H7 (cell line): Measurements from ENCODE around the gene STIMATE. TPM values are rescaled to one million over a fixed set of nuclear protein-coding genes. Genes with fewer than 3 reads are reported as not detected.

ENCODE experiments used
- DNase-seq: peaks from one replicate; pipeline ENCODE4 v3.0.0; 2012
- H3K27me3 ChIP-seq: 2 replicates; pipeline ENCODE4 v1.6.0; 2011; ENCODE audit warnings: mild to moderate bottlenecking, low read length; ENCODE audit not compliant: control insufficient read depth, insufficient read depth
- H3K36me3 ChIP-seq: replicated peaks from 2 replicates; pipeline ENCODE4 v1.5.1; 2011; ENCODE audit warnings: low read length; ENCODE audit not compliant: control insufficient read depth, insufficient read depth
- H3K4me3 ChIP-seq: 2 replicates; pipeline ENCODE4 v1.5.1; 2011; ENCODE audit warnings: low read depth, mild to moderate bottlenecking, control low read depth, low read length, moderate library complexity; ENCODE audit not compliant: insufficient read depth
- total RNA-seq: library from RNA; depleted of rRNA; stranded (reverse); fragments of >200 nt; shearing (Covaris generic); gene quantifications from 2 replicates; pipeline ENCODE4 v1.2.3, GENCODE V29; 2014; rRNA removed

Gene STIMATE
- 10.9 and 19.3 TPM in 2 replicates for total RNA-seq

DNA sequence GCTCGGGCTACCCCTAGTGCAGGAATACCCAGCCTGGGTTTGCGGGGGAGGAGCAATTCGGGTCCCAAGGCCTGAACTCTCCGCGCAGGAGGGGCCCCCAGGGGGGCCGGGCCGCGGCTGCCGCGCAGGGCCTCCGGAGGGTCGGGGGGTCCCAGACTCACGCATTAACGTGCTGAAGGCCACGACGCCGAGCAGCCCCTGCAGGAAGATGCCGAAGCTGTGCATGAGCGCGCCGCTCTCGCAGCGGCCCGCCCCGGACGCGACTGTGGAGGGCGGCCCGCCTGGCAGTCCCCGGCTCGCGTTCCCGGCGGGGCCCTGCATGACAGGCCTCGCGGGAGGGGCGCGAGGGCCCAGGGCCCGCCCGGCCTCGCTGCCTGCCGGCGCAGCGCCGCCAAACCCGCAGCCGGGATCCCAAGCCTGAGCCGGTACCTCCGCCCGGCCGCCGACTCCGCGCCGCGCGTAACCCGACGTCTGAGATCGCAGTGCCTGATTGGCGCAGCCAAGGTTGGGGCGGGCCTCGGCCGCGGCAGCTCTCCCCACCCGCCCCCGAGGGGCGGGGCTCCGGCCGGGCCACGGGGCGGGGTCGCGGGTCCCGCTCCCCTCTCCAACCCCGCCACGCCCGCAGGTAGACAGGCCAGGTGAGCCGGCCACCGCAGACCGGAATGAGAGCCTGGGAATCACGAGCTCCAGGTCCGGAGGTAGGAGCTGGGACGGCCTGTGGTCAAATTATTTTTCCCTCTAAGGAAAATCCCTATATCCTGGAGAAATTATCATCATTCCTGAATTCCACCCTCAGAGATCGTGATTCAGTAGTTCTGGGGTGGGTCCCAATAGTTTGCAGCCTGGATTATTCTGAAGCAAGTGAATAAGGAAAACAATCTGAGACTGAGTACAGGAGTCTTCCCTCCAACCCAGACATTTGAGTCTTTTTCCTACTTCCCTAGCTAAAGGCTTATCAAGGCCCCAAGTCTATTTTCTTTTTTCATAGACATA, at the start of gene STIMATE:
Gene STIMATE (minus strand): TSS at position 419 of the 993 bp plus-strand sequence. CDS start 98 bp downstream, at position 321.
- Histone ChIP-seq H3K27me3 (no peaks in the 10 kb centered on the region), H3K4me3 (peak within 1 kb of the TSS; percentile 86), H3K36me3 (peaks cover 2% of the 10 kb centered on the region)
- peak; percentile 99 for DNase-seq

- DNase-seq: no peak
- Histone ChIP-seq H3K36me3 (no peaks in the 10 kb centered on the region), H3K4me3 (no peak overlapping the region), H3K27me3 (no peaks in the 10 kb centered on the region)
These were observed 42.3 kb upstream of the STIMATE start for GRCh38 chr3:52939600-52939999.

DNA sequence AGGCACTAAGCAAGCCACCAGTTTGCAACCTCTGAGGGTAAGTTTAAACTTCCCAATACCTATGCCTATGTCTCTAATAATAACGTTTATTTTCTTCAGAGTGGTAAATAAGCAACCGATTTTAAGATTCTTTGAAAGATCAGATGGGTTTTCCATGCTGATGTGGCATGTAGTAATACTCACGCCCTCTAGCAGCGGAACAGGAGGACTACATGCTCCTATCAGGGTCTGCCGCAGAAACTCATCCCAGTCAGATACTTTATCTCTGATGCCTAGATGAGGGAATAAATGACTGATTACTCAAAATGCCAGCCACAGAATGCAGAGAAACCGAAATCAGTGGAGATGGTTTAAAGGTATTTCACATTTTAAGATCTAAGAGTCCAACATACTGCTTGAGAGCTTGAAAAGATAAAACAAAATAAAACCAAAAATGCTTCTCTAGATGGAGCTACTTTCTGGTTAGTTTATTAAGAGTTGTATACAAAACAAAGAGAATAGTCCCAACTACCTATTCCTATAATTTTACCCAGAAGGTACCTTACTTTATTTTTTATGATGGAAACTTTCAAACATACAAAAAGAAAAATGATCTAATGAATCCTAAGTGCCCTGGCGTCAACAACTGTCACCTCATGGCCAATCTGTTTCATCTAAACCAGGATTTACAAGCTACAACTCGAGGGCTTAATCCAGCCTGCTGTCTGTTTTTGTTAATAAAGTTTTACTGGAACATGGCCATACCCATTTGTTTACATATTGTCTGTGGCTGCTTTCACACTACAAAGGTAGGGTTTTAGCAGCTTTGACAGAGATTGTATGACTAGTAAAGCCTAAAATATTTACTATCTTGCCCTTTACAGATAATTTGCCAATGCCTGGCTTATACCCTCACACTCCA, 37.5 kb upstream of the STIMATE start:
- peak; percentile 74 for DNase-seq
- Histone ChIP-seq H3K27me3 (no peaks in the 10 kb centered on the region), H3K36me3 (no peaks in the 10 kb centered on the region), H3K4me3 (no peak overlapping the region)

- Histone ChIP-seq H3K27me3 (no peaks in the 10 kb centered on the region), H3K36me3 (no peaks in the 10 kb centered on the region), H3K4me3 (no peak overlapping the region)
- DNase-seq: no peak
These were observed 34.5 kb upstream of the STIMATE start for GRCh38 chr3:52931889-52932288.

DNA sequence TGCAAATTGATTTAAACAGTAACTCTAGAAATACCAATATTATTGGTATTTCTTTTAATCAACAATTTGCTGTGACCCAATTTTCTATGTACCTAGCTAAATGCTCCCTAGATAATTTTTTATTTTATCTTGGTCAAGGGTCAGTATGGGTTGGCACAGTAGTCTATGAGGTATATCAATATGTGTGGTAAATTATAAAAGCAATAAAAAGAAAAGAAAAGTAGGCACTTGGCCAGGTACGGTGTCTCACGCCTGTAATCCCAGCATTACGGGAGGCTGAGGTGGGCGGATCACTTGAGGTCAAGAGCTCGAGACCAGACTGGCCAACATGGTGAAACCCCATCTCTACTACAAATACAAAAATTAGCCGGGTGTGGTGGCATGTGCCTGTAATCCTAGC, 34.0 kb upstream of the STIMATE start:
- DNase-seq: no peak
- Histone ChIP-seq H3K36me3 (no peaks in the 10 kb centered on the region), H3K4me3 (no peak overlapping the region), H3K27me3 (no peaks in the 10 kb centered on the region)

DNA sequence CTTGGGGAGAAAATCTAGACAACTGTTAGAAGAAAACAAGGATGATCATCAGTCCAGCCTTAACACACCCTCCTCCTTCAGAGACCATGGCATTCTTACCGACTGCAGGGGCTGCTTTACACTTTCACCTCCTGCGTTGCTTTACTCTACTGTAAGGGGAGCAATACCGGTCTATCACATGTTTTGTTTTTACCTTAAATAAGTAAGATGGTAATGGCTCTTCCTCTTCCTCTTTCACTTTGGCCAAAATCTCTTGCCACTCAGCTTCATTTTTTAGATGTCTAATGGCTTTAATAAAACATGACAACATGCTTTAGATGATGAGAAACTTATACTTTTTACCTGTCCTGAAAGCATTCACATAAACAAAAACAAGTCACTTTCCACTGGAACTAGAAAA, 33.4 kb upstream of the STIMATE start:
- no peak for DNase-seq

GRCh38 chr3:52926554-52926953, 29.2 kb upstream of the STIMATE start:
- Histone ChIP-seq H3K27me3 (no peaks in the 10 kb centered on the region), H3K36me3 (no peaks in the 10 kb centered on the region; the same call in 1 of the 2 replicates), H3K4me3 (no peak overlapping the region)
- DNase-seq: no peak

More for the DNA sequence above, 33.4 kb upstream of the STIMATE start:
- no peak overlapping the region for H3K4me3 ChIP-seq
- no peaks in the 10 kb centered on the region for H3K27me3 ChIP-seq
- H3K36me3 ChIP-seq: no peaks in the 10 kb centered on the region

- Histone ChIP-seq H3K27me3 (no peaks in the 10 kb centered on the region), H3K36me3 (no peaks in the 10 kb centered on the region; the same call in 1 of the 2 replicates), H3K4me3 (no peak overlapping the region)
- no peak for DNase-seq
These were observed 28.3 kb upstream of the STIMATE start for GRCh38 chr3:52925405-52926313.

DNA sequence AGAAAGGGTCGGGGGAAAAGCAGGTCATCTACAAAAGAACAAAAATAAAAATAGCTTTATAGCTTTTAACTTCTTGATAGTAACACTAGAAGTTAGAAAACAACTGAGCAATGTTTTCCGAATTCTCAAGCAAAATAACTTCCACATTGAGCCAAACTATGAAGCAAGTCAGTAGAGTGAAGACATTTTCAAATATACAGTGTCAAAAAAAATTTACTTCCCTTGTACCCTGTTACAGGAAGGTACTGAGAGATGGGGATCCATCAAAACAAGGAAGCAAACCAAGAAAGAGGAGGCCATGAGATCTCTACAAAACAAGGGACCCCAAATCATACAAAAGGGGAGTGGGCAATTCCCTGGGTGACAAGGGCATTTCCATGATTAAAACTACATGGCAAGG, 26.6 kb upstream of the STIMATE start:
- Histone ChIP-seq H3K4me3 (no peak overlapping the region), H3K27me3 (no peaks in the 10 kb centered on the region)

GRCh38 chr3:52920841-52921240, 23.5 kb upstream of the STIMATE start:
- Histone ChIP-seq H3K36me3 (no peaks in the 10 kb centered on the region; the same call in 1 of the 2 replicates), H3K4me3 (no peak overlapping the region), H3K27me3 (no peaks in the 10 kb centered on the region)
- DNase-seq: no peak

More for the DNA sequence above, 26.6 kb upstream of the STIMATE start:
- H3K36me3 ChIP-seq: no peaks in the 10 kb centered on the region; the same call in 1 of the 2 replicates
- DNase-seq: no peak

DNA sequence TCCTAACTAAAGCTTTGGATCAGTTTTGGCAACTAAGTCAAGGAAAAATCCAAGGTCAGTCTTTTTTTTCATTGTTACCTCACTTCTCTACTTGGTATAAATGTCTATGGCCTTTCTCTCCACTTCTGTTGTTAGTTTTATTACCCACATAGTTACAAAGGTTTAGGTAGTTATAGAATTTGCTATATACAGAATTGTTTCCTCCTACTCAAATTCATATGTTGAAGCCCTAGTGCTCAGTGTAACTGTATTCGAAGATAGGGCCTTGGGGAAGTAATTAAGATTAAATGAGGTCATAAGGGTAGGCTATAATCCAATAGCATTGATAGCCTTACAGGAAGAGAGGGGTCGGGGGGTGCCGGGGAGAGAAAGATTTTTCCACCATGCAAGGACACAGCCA, 19.7 kb upstream of the STIMATE start:
- DNase-seq: no peak
- H3K27me3 ChIP-seq: no peaks in the 10 kb centered on the region
- H3K4me3 ChIP-seq: no peak overlapping the region
- H3K36me3 ChIP-seq: no peaks in the 10 kb centered on the region; the same call in none of the 2 replicates

GRCh38 chr3:52915294-52915693, 17.9 kb upstream of the STIMATE start:
- H3K36me3 ChIP-seq: no peaks in the 10 kb centered on the region; the same call in none of the 2 replicates
- no peak overlapping the region for H3K4me3 ChIP-seq
- H3K27me3 ChIP-seq: no peaks in the 10 kb centered on the region
- DNase-seq: no peak

DNA sequence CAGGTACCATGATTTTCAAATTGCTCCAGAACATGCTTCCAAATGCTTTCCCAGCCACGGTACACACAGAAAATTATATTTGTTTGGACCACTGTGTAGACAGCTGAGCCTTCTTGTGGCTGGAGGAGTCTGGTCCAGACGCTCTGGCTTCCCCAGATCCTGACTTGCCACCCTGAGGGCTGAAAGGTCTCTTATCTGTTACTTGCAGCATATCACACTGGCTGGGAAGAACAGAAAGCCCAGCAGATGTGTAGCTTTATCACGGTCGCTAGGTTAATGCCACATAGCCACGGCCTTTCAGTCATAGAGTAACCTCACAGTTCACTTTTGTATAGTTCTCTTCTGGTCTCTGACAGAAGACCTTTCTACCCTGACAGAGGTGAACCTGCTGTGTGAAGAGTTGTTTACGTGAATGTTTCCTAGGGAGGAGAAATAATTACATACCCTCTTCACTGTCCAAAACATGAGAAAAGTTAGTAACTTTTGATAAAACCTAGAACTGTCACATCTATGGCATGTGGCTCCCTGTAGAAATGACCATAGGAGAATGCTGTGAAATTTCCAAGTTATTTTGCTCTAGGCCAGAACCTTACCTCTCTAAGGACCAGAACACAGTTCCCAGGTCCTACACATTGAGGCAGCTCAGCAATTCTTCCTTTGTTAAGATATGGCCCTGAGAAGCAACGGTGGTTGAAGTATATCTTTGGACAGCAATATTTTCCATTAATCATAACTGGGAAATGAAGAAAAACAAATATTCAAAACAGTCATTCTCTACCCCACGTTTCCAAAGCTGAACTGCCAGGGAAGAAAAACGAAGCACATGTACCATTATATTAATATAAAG, 15.8 kb upstream of the STIMATE start:
- no peak overlapping the region for H3K4me3 ChIP-seq
- no peaks in the 10 kb centered on the region; the same call in none of the 2 replicates for H3K36me3 ChIP-seq
- H3K27me3 ChIP-seq: no peaks in the 10 kb centered on the region
- no peak for DNase-seq
